Astrocyte (in vitro differentiated cells and primary cell): ENCODE measurements around the gene GLYAT. TPM values are rescaled to one million over a fixed set of nuclear protein-coding genes. Genes with fewer than 3 reads are reported as not detected.

Experiments
- DNase-seq: peaks from one replicate; pipeline ENCODE4 v3.0.0-alpha.2; 2010; ENCODE audit warnings: low read depth
- FAIRE-seq: peaks from 2 replicates; lab custom pipeline; 2011; peaks lifted over from hg19 to GRCh38; lab: Jason Lieb, UNC
- H2AFZ ChIP-seq: 2 replicates; pipeline ENCODE4 v1.6.0; 2012; ENCODE audit warnings: low read depth, low read length, inconsistent platforms
- H3K27ac ChIP-seq: 2 replicates; pipeline ENCODE4 v1.5.1; 2011; ENCODE audit warnings: low read depth, low read length, inconsistent platforms
- H3K27me3 ChIP-seq: 2 replicates; pipeline ENCODE4 v1.6.0; 2011; ENCODE audit warnings: low read length, inconsistent platforms; ENCODE audit not compliant: insufficient read depth
- H3K36me3 ChIP-seq: 2 replicates; pipeline ENCODE4 v1.5.1; 2011; ENCODE audit warnings: low read length, inconsistent platforms; ENCODE audit not compliant: insufficient read depth
- H3K4me1 ChIP-seq: 2 replicates; pipeline ENCODE4 v1.5.1; 2011; ENCODE audit warnings: low read length, inconsistent platforms; ENCODE audit not compliant: insufficient read depth
- H3K4me2 ChIP-seq: 2 replicates; pipeline ENCODE4 v1.6.0; 2012; ENCODE audit warnings: low read length, inconsistent platforms
- H3K4me3 ChIP-seq: 2 replicates; pipeline ENCODE4 v1.5.1; 2011; ENCODE audit warnings: low read depth, mild to moderate bottlenecking, low read length, inconsistent platforms; ENCODE audit not compliant: insufficient read depth
- H3K79me2 ChIP-seq: 2 replicates; pipeline ENCODE4 v1.6.0; 2012; ENCODE audit warnings: mild to moderate bottlenecking, low read length, inconsistent platforms; ENCODE audit not compliant: insufficient read depth
- H3K9ac ChIP-seq: 2 replicates; pipeline ENCODE4 v1.6.0; 2012; ENCODE audit warnings: mild to moderate bottlenecking, low read length, inconsistent platforms
- H3K9me3 ChIP-seq: 2 replicates; pipeline ENCODE4 v1.5.1; 2012; ENCODE audit warnings: low read depth, mild to moderate bottlenecking, low read length, inconsistent platforms; ENCODE audit not compliant: insufficient read depth
- H4K20me1 ChIP-seq: 2 replicates; pipeline ENCODE4 v1.6.0; 2012; ENCODE audit warnings: low read length, inconsistent platforms; ENCODE audit not compliant: insufficient read depth
- H3K27ac Mint-ChIP-seq: one replicate; pipeline ENCODE4 v1.8.0; 2021; ENCODE audit warnings: mild to moderate bottlenecking, mixed read lengths; ENCODE audit not compliant: unreplicated experiment
- H3K27me3 Mint-ChIP-seq: one replicate; pipeline ENCODE4 v1.8.0; 2021; ENCODE audit warnings: low read depth, mixed read lengths; ENCODE audit not compliant: unreplicated experiment
- H3K36me3 Mint-ChIP-seq: one replicate; pipeline ENCODE4 v1.8.0; 2021; ENCODE audit warnings: low read depth, mixed read lengths; ENCODE audit not compliant: unreplicated experiment
- H3K4me1 Mint-ChIP-seq: one replicate; pipeline ENCODE4 v1.8.0; 2021; ENCODE audit warnings: low read depth, mixed read lengths; ENCODE audit not compliant: unreplicated experiment
- H3K4me3 Mint-ChIP-seq: one replicate; pipeline ENCODE4 v1.8.0; 2021; ENCODE audit warnings: mild to moderate bottlenecking, moderate library complexity, mixed read lengths; ENCODE audit not compliant: unreplicated experiment
- H3K9me3 Mint-ChIP-seq: one replicate; pipeline ENCODE4 v1.8.0; 2021; ENCODE audit warnings: mild to moderate bottlenecking, mixed read lengths; ENCODE audit not compliant: unreplicated experiment
- EZH2 ChIP-seq: IDR thresholded peaks from 2 replicates; pipeline ENCODE4 v1.6.1; 2012; ENCODE audit warnings: mild to moderate bottlenecking, low read length, inconsistent platforms; ENCODE audit not compliant: insufficient read depth
- total RNA-seq: library from RNA; stranded (reverse); gene quantifications from 2 replicates; pipeline ENCODE4 v1.2.1, GENCODE V29; 2021
- TF ChIP-seq, protein P1 (sequence below): IDR thresholded peaks from 2 replicates; pipeline ENCODE4 v1.5.1; 2011; ENCODE audit warnings: low read depth, mild to moderate bottlenecking, inconsistent platforms, low read length, moderate library complexity; ENCODE audit not compliant: insufficient read depth

The GLYAT gene
- total RNA-seq, 1 donor from 2014 or later = not detected

DNA sequence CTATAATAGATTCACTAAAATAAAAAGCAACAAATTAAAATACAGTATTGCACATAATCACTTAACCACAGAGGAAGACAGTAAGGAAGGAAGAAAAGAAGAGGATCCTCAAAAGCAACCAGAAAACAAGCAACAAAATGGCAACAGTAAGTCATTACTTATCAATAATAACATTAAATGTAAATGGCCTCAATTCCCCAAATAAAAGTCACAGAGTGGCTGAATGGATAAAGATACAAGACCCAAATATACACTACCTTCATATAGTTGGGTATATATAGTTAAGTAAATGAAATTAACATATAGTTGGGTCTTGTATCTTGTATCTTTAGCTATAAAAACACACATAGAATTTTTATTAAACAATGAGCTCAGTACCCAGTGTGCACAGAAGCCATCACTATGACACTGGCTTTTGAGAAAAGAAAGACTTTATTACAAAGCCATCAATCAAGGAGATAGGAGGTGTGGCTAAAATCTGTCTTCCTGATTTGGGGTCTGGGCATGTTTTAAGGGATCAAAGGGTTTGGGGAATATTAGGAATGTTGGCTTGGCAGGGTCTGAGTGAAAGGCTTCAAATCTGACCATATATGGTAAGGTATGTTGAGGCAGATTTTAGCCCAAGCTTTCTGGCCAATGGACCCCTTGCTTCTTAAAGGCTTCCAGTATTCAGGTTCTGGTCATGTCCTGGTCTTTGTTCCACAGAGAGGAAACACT is 13.4 kb upstream of the GLYAT start:
- H3K36me3 ChIP-seq = no peaks in the 10 kb centered on the region
- no peaks in the 10 kb centered on the region for H4K20me1 ChIP-seq
- Mint-ChIP-seq H3K27me3 (no peaks in the 10 kb centered on the region), H3K27ac (no peak overlapping the region), H3K36me3 (peaks cover 1% of the 10 kb centered on the region), H3K4me1 (peaks cover 2% of the 10 kb centered on the region), H3K4me3 (no peak overlapping the region), H3K9me3 (peaks cover 11% of the 10 kb centered on the region)
- TF ChIP-seq, protein P1, sequence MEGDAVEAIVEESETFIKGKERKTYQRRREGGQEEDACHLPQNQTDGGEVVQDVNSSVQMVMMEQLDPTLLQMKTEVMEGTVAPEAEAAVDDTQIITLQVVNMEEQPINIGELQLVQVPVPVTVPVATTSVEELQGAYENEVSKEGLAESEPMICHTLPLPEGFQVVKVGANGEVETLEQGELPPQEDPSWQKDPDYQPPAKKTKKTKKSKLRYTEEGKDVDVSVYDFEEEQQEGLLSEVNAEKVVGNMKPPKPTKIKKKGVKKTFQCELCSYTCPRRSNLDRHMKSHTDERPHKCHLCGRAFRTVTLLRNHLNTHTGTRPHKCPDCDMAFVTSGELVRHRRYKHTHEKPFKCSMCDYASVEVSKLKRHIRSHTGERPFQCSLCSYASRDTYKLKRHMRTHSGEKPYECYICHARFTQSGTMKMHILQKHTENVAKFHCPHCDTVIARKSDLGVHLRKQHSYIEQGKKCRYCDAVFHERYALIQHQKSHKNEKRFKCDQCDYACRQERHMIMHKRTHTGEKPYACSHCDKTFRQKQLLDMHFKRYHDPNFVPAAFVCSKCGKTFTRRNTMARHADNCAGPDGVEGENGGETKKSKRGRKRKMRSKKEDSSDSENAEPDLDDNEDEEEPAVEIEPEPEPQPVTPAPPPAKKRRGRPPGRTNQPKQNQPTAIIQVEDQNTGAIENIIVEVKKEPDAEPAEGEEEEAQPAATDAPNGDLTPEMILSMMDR = no peak
- TF ChIP-seq EZH2 = no peak
- H3K4me2 ChIP-seq = no peak overlapping the region
- no peak overlapping the region for H2AFZ ChIP-seq
- H3K4me1 ChIP-seq = no peaks in the 10 kb centered on the region
- H3K9me3 ChIP-seq = peaks cover 4% of the 10 kb centered on the region
- no peak for DNase-seq
- no peak overlapping the region for H3K4me3 ChIP-seq
- H3K27ac ChIP-seq = no peak overlapping the region
- H3K27me3 ChIP-seq = no peaks in the 10 kb centered on the region
- no peaks in the 10 kb centered on the region for H3K79me2 ChIP-seq
- FAIRE-seq = no peak
- H3K9ac ChIP-seq = no peak overlapping the region

DNA sequence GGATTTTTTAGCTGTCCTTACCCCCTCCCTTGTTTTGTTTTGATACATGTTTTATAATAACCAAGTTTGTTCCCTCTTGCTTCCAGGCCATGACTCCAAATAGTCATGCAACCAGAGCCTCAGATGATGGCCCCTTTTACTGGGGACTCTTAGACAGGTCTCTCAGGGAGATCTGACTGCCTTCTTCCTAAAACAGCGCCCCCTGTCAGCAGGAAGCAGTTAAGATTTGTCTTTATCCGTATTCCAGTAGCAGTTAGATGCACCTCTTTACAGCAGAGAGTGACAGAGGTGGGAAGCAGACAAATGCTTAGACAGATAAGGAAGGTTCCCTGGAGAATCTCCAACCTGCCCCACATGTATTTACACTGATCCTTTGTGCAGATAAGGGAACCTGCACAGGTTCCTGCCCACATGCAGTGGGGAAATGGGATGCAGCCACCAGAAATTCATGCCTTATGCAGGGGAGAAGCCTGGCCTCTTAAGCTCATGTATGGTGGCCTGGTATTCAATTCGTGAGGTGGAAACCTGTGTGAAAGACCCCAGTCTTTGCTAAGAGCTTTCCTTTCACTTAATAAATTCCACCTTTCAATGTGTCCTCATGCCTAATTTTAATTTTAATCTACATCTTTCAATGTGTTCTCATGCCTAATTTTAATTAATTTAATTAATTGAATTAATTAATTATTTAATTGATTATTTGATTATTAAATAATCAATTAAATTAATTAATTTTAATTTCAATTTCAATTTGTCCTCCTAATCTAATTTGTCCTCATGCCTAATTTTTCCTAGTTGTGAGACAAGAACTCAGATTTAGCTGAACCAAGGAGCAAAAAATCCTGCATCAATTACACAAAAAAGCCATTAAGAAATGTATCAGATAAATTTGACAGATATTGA is 11.5 kb upstream of the GLYAT start:
- no peak for FAIRE-seq
- H3K9me3 Mint-ChIP-seq = peaks cover 11% of the 10 kb centered on the region

More for the DNA sequence above, 11.5 kb upstream of the GLYAT start:
- TF ChIP-seq EZH2 = no peak
- TF ChIP-seq, protein P1 = no peak
- Histone ChIP-seq H3K9ac (no peak overlapping the region), H4K20me1 (no peaks in the 10 kb centered on the region), H3K4me3 (no peak overlapping the region), H3K27ac (no peak overlapping the region), H3K4me1 (no peaks in the 10 kb centered on the region), H3K36me3 (no peaks in the 10 kb centered on the region), H3K9me3 (no peaks in the 10 kb centered on the region), H3K79me2 (no peaks in the 10 kb centered on the region), H2AFZ (no peak overlapping the region), H3K27me3 (no peaks in the 10 kb centered on the region), H3K4me2 (no peak overlapping the region)
- no peak overlapping the region for H3K27ac Mint-ChIP-seq
- peaks cover 9% of the 10 kb centered on the region for H3K4me1 Mint-ChIP-seq
- H3K36me3 Mint-ChIP-seq = peaks cover 1% of the 10 kb centered on the region
- no peaks in the 10 kb centered on the region for H3K27me3 Mint-ChIP-seq
- DNase-seq = no peak
- H3K4me3 Mint-ChIP-seq = no peak overlapping the region
